Measurements from ENCODE around the gene ENC1.

ENC1 gene

GRCh38 chr5:74631081-74631953 lies 9.2 kb downstream of the ENC1 start:
- DNase-seq (ENCODE audit: low read depth in 2 of 2): no peak

- DNase-seq (ENCODE audit: low read depth in 2 of 2): no peak
Measured at GRCh38 chr5:74630453-74631066, 10.0 kb downstream of the ENC1 start.

- no peak for DNase-seq (ENCODE audit: low read depth in 2 of 2)
Measured at GRCh38 chr5:74629326-74629725, 11.2 kb downstream of the ENC1 start.

GRCh38 chr5:74628359-74628758 lies 12.2 kb downstream of the ENC1 start:
- DNase-seq (ENCODE audit: low read depth in 2 of 2): no peak

- no peak for DNase-seq (ENCODE audit: low read depth in 2 of 2)
Measured at GRCh38 chr5:74627646-74628279, 12.8 kb downstream of the ENC1 start.

GRCh38 chr5:74626386-74627222 lies 13.9 kb downstream of the ENC1 start:
- no peak for DNase-seq (ENCODE audit: low read depth in 2 of 2)

GRCh38 chr5:74625742-74626241 lies 14.7 kb downstream of the ENC1 start:
- DNase-seq (ENCODE audit: low read depth in 2 of 2): no peak

- DNase-seq (ENCODE audit: low read depth in 2 of 2): no peak
Measured at GRCh38 chr5:74624931-74625505, 15.5 kb downstream of the ENC1 start.

- no peak for DNase-seq (ENCODE audit: low read depth in 2 of 2)
Measured at GRCh38 chr5:74624501-74624900, 16.0 kb downstream of the ENC1 start.

- no peak for DNase-seq (ENCODE audit: low read depth in 2 of 2)
Measured at GRCh38 chr5:74623748-74624408, 16.6 kb downstream of the ENC1 start.

GRCh38 chr5:74623006-74623611 lies 17.4 kb downstream of the ENC1 start:
- DNase-seq (ENCODE audit: low read depth in 2 of 2): no peak

GRCh38 chr5:74622122-74622521 lies 18.4 kb downstream of the ENC1 start:
- DNase-seq (ENCODE audit: low read depth in 2 of 2): no peak

GRCh38 chr5:74621492-74621891 lies 19.0 kb downstream of the ENC1 start:
- no peak for DNase-seq (ENCODE audit: low read depth in 2 of 2)

GRCh38 chr5:74619308-74619707 lies 21.2 kb downstream of the ENC1 start:
- DNase-seq (ENCODE audit: low read depth in 2 of 2): no peak

- DNase-seq (ENCODE audit: low read depth in 2 of 2): no peak
Measured at GRCh38 chr5:74618106-74618505, 22.4 kb downstream of the ENC1 start.

- DNase-seq (ENCODE audit: low read depth in 2 of 2): no peak
Measured at GRCh38 chr5:74617202-74617601, 23.3 kb downstream of the ENC1 start.

GRCh38 chr5:74616236-74617146 lies 24.0 kb downstream of the ENC1 start:
- DNase-seq (ENCODE audit: low read depth in 2 of 2): no peak

GRCh38 chr5:74613283-74613682 lies 27.2 kb downstream of the ENC1 start:
- no peak for DNase-seq (ENCODE audit: low read depth in 2 of 2)

GRCh38 chr5:74612045-74612444 lies 28.5 kb downstream of the ENC1 start:
- DNase-seq (ENCODE audit: low read depth in 2 of 2): no peak

Measured in stimulated activated CD8-positive, alpha-beta memory T cell treated with anti-CD3 and anti-CD28 coated beads, Interleukin-7, amount 100 ng/mL, for 4 hours (primary cell).